Measurements from ENCODE around the gene AP1AR. TPM values are rescaled to one million over a fixed set of nuclear protein-coding genes. Genes with fewer than 3 reads are reported as not detected.
A peak's percentile ranks its signal among the peaks of the same experiment; 100 is the strongest.
"Not testable (repeated sequence)": the region's sequence is repeated elsewhere in the genome, so short reads cannot be mapped to it uniquely, and the experiment has no call there.

The AP1AR gene
- polyA plus RNA-seq, 1 donor, result 47.6 TPM

- Histone ChIP-seq H3K27me3 (ENCODE audit: control insufficient read depth, insufficient read depth, low read length) (no peaks in the 10 kb centered on the region), H3K27ac (ENCODE audit: low read length) (no peak overlapping the region), H3K9me3 (ENCODE audit: control insufficient read depth, low read depth, low read length) (no peaks in the 10 kb centered on the region), H3K36me3 (ENCODE audit: control insufficient read depth, insufficient read depth, low read length) (peaks cover 10% of the 10 kb centered on the region), H3K4me3 (ENCODE audit: low read length) (no peak overlapping the region), H3K4me1 (ENCODE audit: control insufficient read depth, insufficient read depth, low read length) (peaks cover 4% of the 10 kb centered on the region)
- WGBS (ENCODE audit: insufficient coverage, low lambda C conversion rate), result 95% methylated on average over 7 of the region's 10 CpGs
- DNase-seq, result no peak
Measured at GRCh38 chr4:112277705-112278448, 46.3 kb downstream of the AP1AR start.

GRCh38 chr4:112279025-112279881 lies 47.7 kb downstream of the AP1AR start:
- Histone ChIP-seq H3K4me3 (ENCODE audit: low read length) (no peak overlapping the region), H3K27ac (ENCODE audit: low read length) (no peak overlapping the region)
- WGBS (ENCODE audit: insufficient coverage, low lambda C conversion rate), result 56% methylated on average over 4 of the region's 10 CpGs

GRCh38 chr4:112279882-112280315 lies 48.3 kb downstream of the AP1AR start:
- no peak overlapping the region for H3K4me3 ChIP-seq (ENCODE audit: low read length)
- WGBS (ENCODE audit: insufficient coverage, low lambda C conversion rate), result no CpG with 5 or more reads among the region's 7 CpGs

More at GRCh38 chr4:112279025-112279881, 47.7 kb downstream of the AP1AR start:
- H3K27me3 ChIP-seq (ENCODE audit: control insufficient read depth, insufficient read depth, low read length), result no peaks in the 10 kb centered on the region
- peaks cover 14% of the 10 kb centered on the region for H3K4me1 ChIP-seq (ENCODE audit: control insufficient read depth, insufficient read depth, low read length)
- peaks cover 10% of the 10 kb centered on the region for H3K36me3 ChIP-seq (ENCODE audit: control insufficient read depth, insufficient read depth, low read length)
- H3K9me3 ChIP-seq (ENCODE audit: control insufficient read depth, low read depth, low read length), result no peaks in the 10 kb centered on the region
- DNase-seq, result no peak

GRCh38 chr4:112280386-112281056 lies 48.9 kb downstream of the AP1AR start:
- 83% methylated on average over 1 of the region's 5 CpGs for WGBS (ENCODE audit: insufficient coverage, low lambda C conversion rate)
- Histone ChIP-seq H3K27ac (ENCODE audit: low read length) (no peak overlapping the region), H3K4me1 (ENCODE audit: control insufficient read depth, insufficient read depth, low read length) (peaks cover 15% of the 10 kb centered on the region), H3K36me3 (ENCODE audit: control insufficient read depth, insufficient read depth, low read length) (peaks cover 6% of the 10 kb centered on the region), H3K27me3 (ENCODE audit: control insufficient read depth, insufficient read depth, low read length) (no peaks in the 10 kb centered on the region), H3K4me3 (ENCODE audit: low read length) (no peak overlapping the region), H3K9me3 (ENCODE audit: control insufficient read depth, low read depth, low read length) (no peaks in the 10 kb centered on the region)
- DNase-seq, result no peak

More at GRCh38 chr4:112279882-112280315, 48.3 kb downstream of the AP1AR start:
- no peak for DNase-seq
- Histone ChIP-seq H3K9me3 (ENCODE audit: control insufficient read depth, low read depth, low read length) (no peaks in the 10 kb centered on the region), H3K27ac (ENCODE audit: low read length) (no peak overlapping the region), H3K27me3 (ENCODE audit: control insufficient read depth, insufficient read depth, low read length) (no peaks in the 10 kb centered on the region), H3K4me1 (ENCODE audit: control insufficient read depth, insufficient read depth, low read length) (peaks cover 15% of the 10 kb centered on the region), H3K36me3 (ENCODE audit: control insufficient read depth, insufficient read depth, low read length) (peaks cover 10% of the 10 kb centered on the region)

- peaks cover 26% of the 10 kb centered on the region for H3K4me1 ChIP-seq (ENCODE audit: control insufficient read depth, insufficient read depth, low read length)
- not testable (repeated sequence) for H3K36me3 ChIP-seq (ENCODE audit: control insufficient read depth, insufficient read depth, low read length); H3K9me3 ChIP-seq (ENCODE audit: control insufficient read depth, low read depth, low read length); DNase-seq; H3K27me3 ChIP-seq (ENCODE audit: control insufficient read depth, insufficient read depth, low read length); H3K4me3 ChIP-seq (ENCODE audit: low read length); H3K27ac ChIP-seq (ENCODE audit: low read length)
- WGBS (ENCODE audit: insufficient coverage, low lambda C conversion rate), result no CpG with 5 or more reads among the region's 2 CpGs
Measured at GRCh38 chr4:112281895-112282398, 50.4 kb downstream of the AP1AR start.

- DNase-seq, result peak in 1 of 2 donors; percentile 26
- Histone ChIP-seq H3K27me3 (ENCODE audit: control insufficient read depth, insufficient read depth, low read length) (no peaks in the 10 kb centered on the region), H3K9me3 (ENCODE audit: control insufficient read depth, low read depth, low read length) (no peaks in the 10 kb centered on the region), H3K27ac (ENCODE audit: low read length) (peak overlapping the region; percentile 61), H3K4me1 (ENCODE audit: control insufficient read depth, insufficient read depth, low read length) (peaks cover 35% of the 10 kb centered on the region), H3K36me3 (ENCODE audit: control insufficient read depth, insufficient read depth, low read length) (no peaks in the 10 kb centered on the region), H3K4me3 (ENCODE audit: low read length) (no peak overlapping the region)
- no CpG with 5 or more reads among the region's 4 CpGs for WGBS (ENCODE audit: insufficient coverage, low lambda C conversion rate)
Measured at GRCh38 chr4:112282860-112283667, 51.5 kb downstream of the AP1AR start.

- 80% methylated on average over 1 of the region's 6 CpGs for WGBS (ENCODE audit: insufficient coverage, low lambda C conversion rate)
- H3K27ac ChIP-seq (ENCODE audit: low read length), result peak overlapping the region; percentile 61
- H3K4me3 ChIP-seq (ENCODE audit: low read length), result peak overlapping the region; percentile 67
- H3K27me3 ChIP-seq (ENCODE audit: control insufficient read depth, insufficient read depth, low read length), result no peaks in the 10 kb centered on the region
- DNase-seq, result peak in 1 of 2 donors; percentile 20
- no peaks in the 10 kb centered on the region for H3K36me3 ChIP-seq (ENCODE audit: control insufficient read depth, insufficient read depth, low read length)
- H3K9me3 ChIP-seq (ENCODE audit: control insufficient read depth, low read depth, low read length), result no peaks in the 10 kb centered on the region
- peaks cover 40% of the 10 kb centered on the region for H3K4me1 ChIP-seq (ENCODE audit: control insufficient read depth, insufficient read depth, low read length)
Measured at GRCh38 chr4:112284166-112284565, 52.6 kb downstream of the AP1AR start.

- Histone ChIP-seq H3K27me3 (ENCODE audit: control insufficient read depth, insufficient read depth, low read length) (no peaks in the 10 kb centered on the region), H3K27ac (ENCODE audit: low read length) (peak overlapping the region; percentile 37), H3K4me3 (ENCODE audit: low read length) (peak overlapping the region; percentile 67), H3K4me1 (ENCODE audit: control insufficient read depth, insufficient read depth, low read length) (peaks cover 40% of the 10 kb centered on the region), H3K36me3 (ENCODE audit: control insufficient read depth, insufficient read depth, low read length) (no peaks in the 10 kb centered on the region), H3K9me3 (ENCODE audit: control insufficient read depth, low read depth, low read length) (no peaks in the 10 kb centered on the region)
- peak in 1 of 2 donors; percentile 46 for DNase-seq
- 0% methylated on average over 3 of the region's 15 CpGs for WGBS (ENCODE audit: insufficient coverage, low lambda C conversion rate)
Measured at GRCh38 chr4:112284662-112285411, 53.2 kb downstream of the AP1AR start.
